ENCODE measurements around the gene APOBEC4.

The APOBEC4 gene

GRCh38 chr1:183600136-183600535, 53.0 kb downstream of the APOBEC4 start:
- no peak for DNase-seq (ENCODE audit: low read depth)

GRCh38 chr1:183598386-183598785, 54.7 kb downstream of the APOBEC4 start:
- no peak for DNase-seq (ENCODE audit: low read depth)

GRCh38 chr1:183597656-183598347, 55.3 kb downstream of the APOBEC4 start:
- DNase-seq (ENCODE audit: low read depth): no peak

- no peak for DNase-seq (ENCODE audit: low read depth)
Measured at GRCh38 chr1:183596500-183596899, 56.6 kb downstream of the APOBEC4 start.

Data from stimulated activated CD8-positive, alpha-beta memory T cell treated with anti-CD3 and anti-CD28 coated beads, Interleukin-7, amount 100 ng/mL, for 24 hours (primary cell).